GM18507 (cell line): ENCODE measurements around the gene CDK11B.
"Not testable (repeated sequence)": the region's sequence is repeated elsewhere in the genome, so short reads cannot be mapped to it uniquely, and the experiment has no call there.

Experiments
- DNase-seq: peaks from one replicate; pipeline ENCODE4 v3.0.0; 2011; ENCODE audit warnings: low read depth; ENCODE audit not compliant: insufficient read length; ENCODE audit errors: extremely low spot score
- FAIRE-seq: peaks from 2 replicates; lab custom pipeline; 2011; peaks lifted over from hg19 to GRCh38; lab: Jason Lieb, UNC

The CDK11B gene

GRCh38 chr1:1664941-1665814 is 6.4 kb upstream of the CDK11B start:
- DNase-seq (no peak), FAIRE-seq (no peak)

- not testable (repeated sequence) for FAIRE-seq, DNase-seq
Observed at GRCh38 chr1:1664318-1664717, 5.5 kb upstream of the CDK11B start.

DNA sequence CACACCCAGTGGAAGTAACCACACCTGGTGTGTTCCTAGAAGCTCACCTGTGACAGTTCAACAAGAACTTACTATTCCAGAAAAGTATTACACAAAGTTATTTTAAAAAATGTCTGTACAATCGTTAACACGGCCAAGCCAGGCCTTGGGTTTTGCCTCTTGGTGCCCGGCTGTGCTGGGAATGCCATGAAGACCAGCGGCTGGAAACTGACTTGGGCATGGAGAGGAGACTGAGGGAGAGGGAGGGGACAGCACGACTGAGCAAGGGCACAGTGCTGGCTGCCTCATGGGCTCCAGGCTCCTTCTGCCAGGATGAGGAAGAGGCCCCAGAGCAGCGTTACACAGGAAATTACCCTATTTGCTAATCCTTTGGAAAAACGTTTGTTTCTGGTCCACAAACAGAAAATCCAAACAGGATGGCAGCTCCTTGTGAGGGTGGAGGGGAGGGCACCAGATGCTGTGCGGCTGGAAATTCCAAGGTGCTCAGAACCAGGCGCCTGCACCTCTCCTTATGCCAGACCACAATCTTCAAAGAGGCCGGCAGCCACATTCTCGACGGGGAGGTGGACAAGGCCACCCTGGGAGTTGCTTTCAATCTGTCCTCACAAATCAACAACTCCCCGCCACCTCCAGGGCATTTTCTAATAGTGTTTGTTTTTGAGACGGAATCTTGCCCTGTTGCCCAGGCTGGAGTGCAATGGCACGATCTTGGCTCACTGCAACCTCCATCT is 4.2 kb upstream of the CDK11B start:
- FAIRE-seq, result not testable (repeated sequence)

GRCh38 chr1:1662392-1662791 is 3.6 kb upstream of the CDK11B start:
- not testable (repeated sequence) for FAIRE-seq, DNase-seq

More for the DNA sequence above, 4.2 kb upstream of the CDK11B start:
- not testable (repeated sequence) for DNase-seq

DNA sequence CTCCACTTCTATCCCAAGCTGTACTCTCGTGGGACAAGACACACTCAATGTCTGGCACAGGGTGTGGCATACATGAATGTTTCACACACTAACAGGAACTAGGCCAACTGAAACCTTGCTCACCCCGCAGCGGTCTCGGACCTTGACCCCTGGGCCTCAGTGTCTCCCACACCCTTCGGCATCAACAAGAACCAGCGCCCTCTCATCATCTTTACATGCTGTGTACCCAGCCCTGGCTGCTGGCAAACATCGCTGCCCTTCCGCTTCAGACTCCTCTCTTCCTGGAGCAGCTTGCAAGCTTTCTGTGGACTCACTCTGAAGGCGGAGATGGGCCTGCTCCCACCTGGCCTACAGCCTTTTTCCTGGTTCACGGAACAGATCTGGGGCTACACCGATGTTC is 10.5 kb downstream of the CDK11B start:
- FAIRE-seq, DNase-seq: not testable (repeated sequence)

DNA sequence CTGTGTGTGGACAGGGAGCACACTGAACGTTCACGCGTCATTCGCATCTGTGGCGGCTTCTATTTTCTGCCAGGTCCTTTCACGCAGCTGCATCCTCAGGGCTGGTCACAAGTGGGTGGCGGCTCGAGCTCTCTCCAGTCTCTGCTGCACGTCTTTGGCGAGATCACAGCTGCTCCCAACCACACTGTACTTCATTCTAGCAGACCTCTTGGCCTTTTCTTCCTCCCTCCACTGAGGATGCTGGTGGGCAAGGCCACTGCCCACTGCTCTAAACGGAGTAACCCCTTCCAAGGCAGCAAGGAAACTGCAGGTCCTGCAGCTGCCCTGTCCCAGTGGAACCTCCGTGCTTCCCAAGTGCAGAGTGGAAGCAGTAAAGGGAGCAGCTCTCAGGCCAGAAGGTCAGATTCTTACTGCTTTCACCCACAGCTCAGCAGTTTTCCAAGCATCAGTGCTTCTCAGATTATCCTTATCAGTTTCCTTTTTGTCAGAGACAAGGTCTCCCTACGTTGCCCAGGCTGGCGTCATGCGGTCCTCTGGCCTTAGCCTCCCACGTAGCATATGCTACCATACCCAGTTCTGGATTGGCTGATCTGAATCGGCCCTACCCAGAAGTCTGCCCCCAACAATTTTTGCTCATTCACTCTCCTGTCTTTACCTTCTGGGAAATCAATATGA is 11.1 kb downstream of the CDK11B start:
- FAIRE-seq, DNase-seq: not testable (repeated sequence)

GRCh38 chr1:1646326-1646725 is 12.5 kb downstream of the CDK11B start:
- FAIRE-seq, DNase-seq: not testable (repeated sequence)

GRCh38 chr1:1640711-1641461 is 17.9 kb downstream of the CDK11B start:
- FAIRE-seq, DNase-seq: not testable (repeated sequence)

DNA sequence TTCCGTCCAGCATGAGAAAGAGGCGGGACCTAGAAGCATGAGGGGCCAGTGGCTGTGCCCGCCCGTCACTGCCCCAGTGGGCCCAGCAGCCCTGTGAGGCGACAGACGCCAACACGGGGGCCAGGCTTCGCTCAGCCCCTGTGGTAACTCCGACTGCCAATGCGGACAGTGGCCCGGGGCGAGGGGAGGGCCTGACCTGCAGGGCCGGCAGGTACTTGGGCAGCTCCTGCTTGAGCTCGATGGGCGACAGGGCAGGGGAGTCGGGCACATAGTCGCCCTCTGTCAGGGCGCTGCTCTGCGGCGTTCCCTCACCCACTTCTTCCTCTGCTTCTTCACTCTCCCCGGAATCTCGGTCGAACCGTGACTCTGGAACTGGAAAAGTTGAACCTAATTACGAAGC is 18.7 kb downstream of the CDK11B start:
- DNase-seq, FAIRE-seq: not testable (repeated sequence)

DNA sequence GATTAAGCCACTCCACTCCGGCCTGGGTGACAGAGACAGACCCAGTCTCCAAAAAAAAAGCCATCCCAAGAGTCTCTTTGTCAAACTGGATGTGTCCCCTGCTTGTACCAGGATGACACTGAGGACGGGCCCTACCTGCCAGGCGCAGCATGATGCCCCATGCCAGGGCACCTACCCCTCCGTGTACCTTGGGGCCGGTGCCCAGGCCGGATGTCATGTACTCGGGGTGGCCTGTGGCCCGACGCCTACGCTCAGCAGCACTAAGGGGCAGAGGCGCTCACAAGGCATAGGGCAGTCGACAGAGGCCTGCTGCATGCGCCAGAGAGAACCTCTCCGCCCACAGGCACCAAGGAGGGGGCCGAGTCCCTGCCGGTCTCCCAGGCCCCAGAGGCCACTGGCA is 19.4 kb downstream of the CDK11B start:
- not testable (repeated sequence) for FAIRE-seq, DNase-seq

DNA sequence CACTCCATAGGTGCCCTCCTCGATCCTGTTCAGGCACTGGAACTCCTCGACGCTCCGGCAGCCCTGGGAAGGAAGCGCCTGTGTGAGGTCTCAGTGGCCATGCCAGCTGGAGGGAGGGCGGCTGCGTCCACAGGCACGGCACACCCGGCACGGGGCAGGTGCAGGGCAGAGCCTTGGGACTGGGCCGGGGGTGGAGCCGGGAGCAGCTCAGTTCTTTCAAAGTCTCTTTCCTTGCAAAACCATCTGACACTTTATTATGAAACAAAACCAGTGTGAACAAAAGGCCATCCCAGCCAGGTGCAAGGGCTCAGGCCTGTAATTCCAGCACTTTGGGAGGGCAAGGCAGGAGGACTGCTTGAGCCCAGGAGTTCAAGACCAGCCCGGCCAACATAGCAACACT is 20.3 kb downstream of the CDK11B start:
- not testable (repeated sequence) for FAIRE-seq, DNase-seq

DNA sequence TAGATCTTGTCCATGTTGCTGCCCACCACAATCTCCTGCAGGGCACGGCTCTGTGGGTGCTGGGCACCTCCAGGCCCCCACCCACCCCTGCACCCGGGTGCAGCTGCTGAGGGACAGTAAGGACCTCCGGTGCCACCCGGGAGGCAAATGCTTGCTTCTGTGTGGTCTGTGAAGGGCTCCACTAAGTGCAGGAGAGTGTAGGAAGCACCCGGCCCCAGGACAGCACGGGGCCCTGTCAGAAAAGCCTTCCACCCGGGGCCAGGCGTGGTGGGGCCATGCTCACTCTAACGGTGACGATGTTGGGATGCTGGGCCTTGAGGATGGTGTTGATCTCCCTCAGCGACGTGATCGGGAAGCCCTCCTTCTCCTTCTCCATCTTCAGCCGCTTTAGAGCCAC is 21.3 kb downstream of the CDK11B start:
- FAIRE-seq, DNase-seq: not testable (repeated sequence)

DNA sequence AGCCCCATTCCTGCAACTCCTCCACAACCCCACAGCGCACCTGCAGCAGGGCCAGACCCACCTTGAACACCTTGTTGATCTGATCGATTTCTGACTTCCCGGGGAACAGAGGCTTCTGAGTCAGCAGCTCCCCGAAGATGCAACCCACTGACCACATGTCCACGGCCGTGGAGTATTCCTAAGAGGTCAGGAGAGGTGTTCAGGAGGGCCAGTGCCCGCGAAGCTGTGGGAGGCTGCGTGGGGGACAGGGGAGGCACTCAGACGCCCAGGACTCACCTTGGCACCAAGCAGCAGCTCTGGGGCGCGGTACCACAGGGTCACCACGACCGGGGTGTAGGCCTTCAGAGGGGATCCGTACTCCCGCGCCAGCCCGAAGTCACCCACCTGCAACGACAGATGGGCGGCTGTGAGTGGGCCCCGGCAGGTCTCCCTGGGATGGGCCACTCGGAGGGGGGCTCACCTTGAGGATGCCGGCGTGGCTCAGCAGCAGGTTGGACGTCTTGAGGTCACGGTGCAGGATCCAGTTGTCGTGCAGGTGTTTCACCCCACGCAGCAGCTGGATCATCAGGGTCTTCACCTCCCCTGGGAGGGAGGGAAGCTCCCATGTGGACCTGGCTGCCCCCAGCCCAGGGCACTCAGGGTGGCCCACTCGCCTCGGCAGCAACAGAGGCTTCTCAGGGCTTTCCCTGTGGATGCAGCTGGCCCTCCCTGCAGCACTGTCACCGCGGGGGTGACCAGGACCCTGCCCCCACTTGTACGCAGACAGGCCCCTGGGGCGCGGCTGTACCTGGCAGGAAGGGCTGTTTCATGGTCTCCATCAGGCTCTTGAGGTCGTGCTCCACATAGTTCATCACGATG is 22.0 kb downstream of the CDK11B start:
- not testable (repeated sequence) for DNase-seq, FAIRE-seq

GRCh38 chr1:1634613-1635012 is 24.2 kb downstream of the CDK11B start:
- DNase-seq, result not testable (repeated sequence)

DNA sequence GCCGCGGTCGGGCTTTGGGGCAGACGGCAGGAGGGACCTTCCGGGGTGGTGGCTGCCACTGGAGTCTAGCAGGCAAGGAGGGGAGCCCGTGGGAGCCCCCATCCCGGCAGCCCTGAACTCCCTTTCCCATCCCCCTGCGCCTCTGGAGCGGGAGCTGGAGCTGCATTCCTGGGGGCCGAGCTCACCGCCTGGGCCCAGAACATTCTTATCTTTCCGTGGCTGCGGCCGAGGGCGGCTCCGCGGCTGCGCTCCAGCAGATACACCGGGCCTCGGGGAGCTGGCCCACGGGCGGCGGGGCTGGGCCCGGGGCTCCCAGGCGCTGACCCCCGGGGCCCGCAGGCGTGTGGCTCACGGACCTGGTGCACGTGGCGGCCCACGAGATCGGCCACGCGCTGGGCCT is 25.4 kb downstream of the CDK11B start:
- not testable (repeated sequence) for DNase-seq, FAIRE-seq

More at GRCh38 chr1:1634613-1635012, 24.2 kb downstream of the CDK11B start:
- not testable (repeated sequence) for FAIRE-seq

- DNase-seq (no peak), FAIRE-seq (no peak)
Observed at GRCh38 chr1:1631782-1632420, 26.9 kb downstream of the CDK11B start, which contains the start of gene MMP23B. MMP23B (plus strand) TSS chr1:1632173; CDS start chr1:1632219, 46 bp downstream.

DNA sequence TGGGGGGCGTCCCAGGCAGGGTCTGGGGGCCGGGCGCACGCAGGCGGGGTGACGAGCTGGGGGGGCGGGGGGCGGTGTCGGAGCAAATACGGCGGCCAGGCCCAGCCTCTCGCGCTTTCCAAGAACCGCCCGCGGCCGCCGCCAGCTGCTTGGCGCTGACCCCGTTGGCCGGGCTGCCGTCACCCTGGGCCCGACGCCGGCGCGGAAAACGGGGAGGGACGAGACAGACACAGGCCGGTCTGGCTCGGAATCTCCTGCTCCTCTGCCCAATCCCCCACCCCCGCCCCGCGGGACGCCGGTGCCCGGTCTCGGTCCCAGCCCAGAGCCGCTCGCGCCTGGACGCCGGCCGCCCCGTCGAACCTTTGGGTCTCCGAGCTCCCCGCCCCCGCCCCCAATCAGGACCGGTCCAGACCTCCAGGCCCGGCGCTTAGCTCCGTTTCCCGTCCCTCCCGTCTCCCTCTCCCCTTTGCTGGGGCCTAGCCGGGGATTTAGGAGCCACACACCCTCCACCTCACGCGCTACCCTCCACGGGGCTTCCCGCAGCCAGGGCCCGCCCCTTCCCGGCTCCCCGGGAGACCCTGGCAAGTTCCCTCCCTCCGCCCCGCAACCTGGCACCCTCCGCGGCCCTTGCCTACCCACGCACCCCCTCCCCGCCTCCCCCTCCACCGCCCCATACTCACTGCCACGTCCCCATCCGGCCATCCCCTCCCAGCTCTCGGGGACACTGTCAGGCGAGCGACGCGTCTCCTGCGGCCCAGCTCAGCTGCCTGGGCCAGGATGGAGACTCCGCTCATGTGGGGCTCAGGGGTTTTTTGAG is 27.6 kb downstream of the CDK11B start:
- no peak for DNase-seq
- no peak for FAIRE-seq
